H1 (cell line): ENCODE results near the gene MCM8. TPM values are rescaled to one million over a fixed set of nuclear protein-coding genes. Genes with fewer than 3 reads are reported as not detected.
A peak's percentile ranks its signal among the peaks of the same experiment; 100 is the strongest.

Source experiments
- CTCF ChIA-PET: fragments of 300-600 bp; sonication (Branson Sonifier 250); formaldehyde crosslinking; loops from one replicate; lab custom pipeline; 2021; ENCODE audit not compliant: partially characterized antibody; lab: Charles Lee
- POLR2A ChIA-PET: fragments of 300-600 bp; sonication (Branson Sonifier 250); formaldehyde crosslinking; loops from one replicate; lab custom pipeline; 2021; ENCODE audit warnings: inconsistent platforms; ENCODE audit not compliant: partially characterized antibody; lab: Charles Lee
- DNase-seq, 2 experiments: peaks; one replicate each; pipeline versions ENCODE4 v3.0.0 to v3.0.0-alpha.2; 2010 to 2022; ENCODE audit warnings: low spot score in 2 of 2, low read depth in 1 of 2, mixed read lengths in 1 of 2
- FAIRE-seq: peaks from 2 replicates; lab custom pipeline; 2011; peaks lifted over from hg19 to GRCh38; lab: Jason Lieb, UNC
- H2AFZ ChIP-seq: 2 replicates; pipeline ENCODE4 v1.8.1; 2012; ENCODE audit warnings: low read length, inconsistent platforms
- H2AK5ac ChIP-seq: 2 replicates; pipeline ENCODE4 v1.6.1; 2013; ENCODE audit warnings: low read depth, low read length
- H2BK120ac ChIP-seq: replicated peaks from 2 replicates; pipeline ENCODE3; 2013; ENCODE audit warnings: low read depth, low read length, inconsistent platforms
- H2BK12ac ChIP-seq: 2 replicates; pipeline ENCODE4 v1.6.1; 2013; ENCODE audit warnings: low read depth, low read length
- H2BK15ac ChIP-seq: 2 replicates; pipeline ENCODE4 v1.6.1; 2013; ENCODE audit warnings: low read length
- H2BK20ac ChIP-seq: 2 replicates; pipeline ENCODE4 v1.6.1; 2013; ENCODE audit warnings: low read length
- H2BK5ac ChIP-seq: 2 replicates; pipeline ENCODE4 v1.6.1; 2013; ENCODE audit warnings: low read depth, low read length
- H3K14ac ChIP-seq: 2 replicates; pipeline ENCODE4 v1.6.1; 2013; ENCODE audit warnings: inconsistent platforms; ENCODE audit not compliant: insufficient read length
- H3K18ac ChIP-seq: 2 replicates; pipeline ENCODE4 v1.6.1; 2013; ENCODE audit warnings: low read length; ENCODE audit errors: extremely low read depth
- H3K23ac ChIP-seq: 2 replicates; pipeline ENCODE4 v1.6.1; 2013; ENCODE audit warnings: inconsistent platforms; ENCODE audit not compliant: insufficient read length
- H3K23me2 ChIP-seq: 2 replicates; pipeline ENCODE4 v1.6.1; 2013; ENCODE audit warnings: low read depth, low read length
- H3K27ac ChIP-seq: 2 replicates; pipeline ENCODE4 v1.6.1; 2011; ENCODE audit warnings: low read depth, low read length, inconsistent platforms
- H3K27me3 ChIP-seq, 4 experiments: replicated peaks in 1 of 4; 1 replicate in 1 of 4; 2 replicates in 3 of 4; pipeline versions ENCODE4 v1.6.1 to v1.8.1; 2011 to 2013; ENCODE audit warnings: low read length in 3 of 4, mild to moderate bottlenecking in 3 of 4, inconsistent platforms in 2 of 4, mixed read lengths in 2 of 4, moderate library complexity in 1 of 4; ENCODE audit not compliant: control insufficient read depth in 3 of 4, insufficient read depth in 3 of 4; ENCODE audit errors: extremely low read depth in 1 of 4
- H3K36me3 ChIP-seq, 4 experiments: 2 replicates each; pipeline versions ENCODE4 v1.6.1 to v1.8.1; 2011 to 2013; ENCODE audit warnings: mild to moderate bottlenecking in 4 of 4, low read length in 3 of 4, moderate library complexity in 2 of 4, control low read depth in 1 of 4, inconsistent platforms in 1 of 4; ENCODE audit not compliant: insufficient read depth in 4 of 4, control insufficient read depth in 2 of 4
- H3K4ac ChIP-seq: replicated peaks from 2 replicates; pipeline ENCODE3; 2013; ENCODE audit warnings: low read length, low read depth, mixed read lengths, inconsistent platforms; ENCODE audit not compliant: insufficient read length
- H3K4me1 ChIP-seq, 4 experiments: replicated peaks in 1 of 4; 1 replicate in 1 of 4; 2 replicates in 3 of 4; pipeline versions ENCODE4 v1.6.1 to v1.8.1; 2011 to 2013; ENCODE audit warnings: low read length in 3 of 4, inconsistent platforms in 2 of 4, mixed read lengths in 1 of 4; ENCODE audit not compliant: insufficient read depth in 4 of 4, control insufficient read depth in 3 of 4
- H3K4me2 ChIP-seq, 2 experiments: 2 replicates each; pipeline versions ENCODE4 v1.6.1 to v1.8.1; 2011 to 2013; ENCODE audit warnings: low read depth in 2 of 2, low read length in 2 of 2, control low read depth in 1 of 2, inconsistent platforms in 1 of 2, mild to moderate bottlenecking in 1 of 2; ENCODE audit not compliant: insufficient read depth in 1 of 2
- H3K4me3 ChIP-seq, 4 experiments: fragments of 200-600, 300-600 bp in 1 of 4; sonication (generic), shearing (Covaris generic), sonication (Bioruptor Twin) in 1 of 4; 2 replicates each; pipeline versions ENCODE4 v1.5.1 to v1.8.1; 2011 to 2016; ENCODE audit warnings: low read length in 4 of 4, low read depth in 3 of 4, control low read depth in 2 of 4, inconsistent platforms in 2 of 4, mild to moderate bottlenecking in 2 of 4, mixed read lengths in 1 of 4, moderate library complexity in 1 of 4; ENCODE audit not compliant: insufficient read depth in 2 of 4; ENCODE audit errors: extremely low read depth in 1 of 4
- H3K56ac ChIP-seq: replicated peaks from 2 replicates; pipeline ENCODE3; 2013; ENCODE audit warnings: low read depth, mild to moderate bottlenecking, mixed read lengths, low read length, inconsistent platforms; ENCODE audit not compliant: insufficient read length
- H3K79me1 ChIP-seq: 2 replicates; pipeline ENCODE4 v1.6.1; 2013; ENCODE audit warnings: low read depth, low read length, control low read depth
- H3K79me2 ChIP-seq, 2 experiments: 2 replicates each; pipeline versions ENCODE4 v1.6.1 to v1.8.1; 2012 to 2013; ENCODE audit warnings: low read length in 2 of 2, mild to moderate bottlenecking in 2 of 2, inconsistent platforms in 1 of 2; ENCODE audit not compliant: insufficient read depth in 2 of 2, control insufficient read depth in 1 of 2
- H3K9ac ChIP-seq, 4 experiments: replicated peaks in 1 of 4; 1 replicate in 1 of 4; 2 replicates in 3 of 4; pipeline versions ENCODE4 v1.6.1 to v1.8.1; 2011 to 2013; ENCODE audit warnings: low read depth in 3 of 4, low read length in 3 of 4, control low read depth in 2 of 4, mild to moderate bottlenecking in 2 of 4, moderate library complexity in 2 of 4, inconsistent platforms in 1 of 4; ENCODE audit errors: extremely low read depth in 1 of 4
- H3K9me3 ChIP-seq, 2 experiments: 2 replicates each; pipeline versions ENCODE4 v1.6.1 to v1.8.1; 2012 to 2013; ENCODE audit warnings: mild to moderate bottlenecking in 2 of 2, moderate library complexity in 2 of 2, control low read depth in 1 of 2, inconsistent platforms in 1 of 2, low read depth in 1 of 2, low read length in 1 of 2, mixed read lengths in 1 of 2; ENCODE audit not compliant: insufficient read depth in 2 of 2
- H4K20me1 ChIP-seq, 2 experiments: replicated peaks in 1 of 2; 2 replicates each; pipeline versions ENCODE3 to v1.8.1; 2011 to 2013; ENCODE audit warnings: inconsistent platforms in 2 of 2, low read length in 2 of 2, mild to moderate bottlenecking in 1 of 2; ENCODE audit not compliant: insufficient read depth in 2 of 2, control insufficient read depth in 1 of 2
- H4K5ac ChIP-seq: 2 replicates; pipeline ENCODE4 v1.6.1; 2013; ENCODE audit warnings: low read length, low read depth, mixed read lengths, inconsistent platforms; ENCODE audit not compliant: insufficient read length
- H4K8ac ChIP-seq: 2 replicates; pipeline ENCODE4 v1.8.0; 2013; ENCODE audit warnings: mild to moderate bottlenecking, moderate library complexity, low read length, inconsistent platforms; ENCODE audit not compliant: insufficient read depth; ENCODE audit errors: extremely low read depth
- H4K91ac ChIP-seq: replicated peaks from 2 replicates; pipeline ENCODE3; 2013; ENCODE audit warnings: low read length, mixed read lengths, inconsistent platforms; ENCODE audit not compliant: insufficient read length
- SIN3A ChIP-seq, 2 experiments: IDR thresholded peaks in 1 of 2; conservative IDR thresholded peaks in 1 of 2; 2 replicates each; pipeline ENCODE4 v1.6.1; 2011 to 2012; ENCODE audit warnings: low read length in 2 of 2, improper control_type of control experiment in 1 of 2, low read depth in 1 of 2, mild to moderate bottlenecking in 1 of 2
- SIX5 ChIP-seq: IDR thresholded peaks from 2 replicates; pipeline ENCODE4 v1.6.1; 2011; ENCODE audit warnings: mild to moderate bottlenecking, low read depth, low read length
- SRF ChIP-seq: IDR thresholded peaks from 2 replicates; pipeline ENCODE4 v1.6.1; 2011; ENCODE audit warnings: mild to moderate bottlenecking, low read depth, low read length, moderate library complexity
- YY1 ChIP-seq: IDR thresholded peaks from 2 replicates; pipeline ENCODE4 v1.6.1; 2011; ENCODE audit warnings: low read depth, mild to moderate bottlenecking, low read length
- WGBS, 2 experiments: shearing (Covaris generic) in 1 of 2; methylation state at CpG; one replicate each; pipeline versions ENCODE4 v1.1.6 to v1.1.7; 2013 to 2015; ENCODE audit warnings: low lambda C conversion rate in 2 of 2, mixed read lengths in 2 of 2, inconsistent platforms in 1 of 2, low coverage in 1 of 2, missing lambda C conversion rate in 1 of 2; ENCODE audit not compliant: insufficient replicate concordance in 2 of 2, insufficient coverage in 1 of 2, insufficient read length in 1 of 2; ENCODE audit errors: extremely low coverage in 1 of 2, missing lambda C conversion rate in 1 of 2; 5-methylcytosine and 5-hydroxymethylcytosine counted together
- polyA plus RNA-seq, 7 experiments: library from polyadenylated mRNA; depleted of rRNA in 3 of 7; stranded (reverse) in 5 of 7; unstranded in 2 of 7; fragments of >200 nt in 5 of 7; fragments of 200-250 nt in 2 of 7; gene quantifications; 1 replicate in 5 of 7; 2 replicates in 1 of 7; 4 replicates in 1 of 7; pipeline versions ENCODE4 v1.2.1 to v1.2.3, GENCODE V29; 2011 to 2013; ENCODE audit warnings: missing spikeins in 2 of 7, mixed read lengths in 2 of 7
- total RNA-seq: library from RNA; stranded (reverse); fragmentation: NEBNext Ultra II Directional; extraction: Animal tissue kit (Norgen Biotek cat#: 25700); gene quantifications from 2 replicates; pipeline ENCODE4 v1.2.1, GENCODE V29; 2021

MCM8 gene
- total and polyA plus RNA-seq, 2 of the 8 experiments (the other 6 are each of a cell fraction or from before 2014, with no cell fraction given): 7.1 to 31.9 TPM

DNA sequence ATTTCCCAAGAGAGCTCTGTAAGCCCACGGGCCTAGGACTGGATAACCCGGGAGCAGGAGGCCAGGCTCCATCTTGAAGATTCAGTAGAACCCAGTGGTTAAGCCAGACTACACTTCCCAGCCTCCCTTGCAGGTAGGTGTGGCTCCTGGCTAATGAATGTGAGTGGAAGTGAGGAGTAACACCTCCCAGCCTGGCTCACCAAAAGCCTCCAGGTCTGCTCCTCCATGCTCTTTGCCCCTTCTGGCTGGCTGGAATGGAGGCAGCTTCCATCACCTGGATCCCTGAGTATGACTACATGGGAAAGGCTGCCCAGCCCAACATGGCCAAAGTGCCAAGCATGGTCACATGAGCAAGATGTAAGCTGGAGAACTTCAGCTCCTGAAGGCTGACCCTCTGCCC is 93.7 kb downstream of the MCM8 start:
- no peak overlapping the region for H2BK5ac ChIP-seq
- no peaks in the 10 kb centered on the region for H4K20me1 ChIP-seq
- no peak overlapping the region for H2BK120ac ChIP-seq
- H3K23ac ChIP-seq: no peak overlapping the region
- DNase-seq (no peak), FAIRE-seq (no peak)
- ChIA-PET CTCF (interaction anchor here (1.8 kb wide), 2 partner anchors 11 to 30 kb away, joined by 6 to 10 read pairs; no protein-coding TSS in a partner anchor), POLR2A (interaction anchor here (2.3 kb wide), 1 partner anchor 10 kb away, joined by 8 read pairs; no protein-coding TSS in a partner anchor)
- H2BK12ac ChIP-seq: no peak overlapping the region
- H3K9me3 ChIP-seq: no peaks in the 10 kb centered on the region
- peak overlapping the region; percentile 20; the same call in 1 of the 2 replicates for H4K8ac ChIP-seq
- H2AK5ac ChIP-seq: no peak overlapping the region
- no peak overlapping the region for H3K14ac ChIP-seq
- H2AFZ ChIP-seq: 0 out of 2 replicates have a peak overlapping the region, but pooled peaks have one; percentile 9
- peaks cover 0 to 2% (median under 1%) of the 10 kb centered on the region in 4 experiments; a peak in 2 of 7 replicates for H3K27me3 ChIP-seq
- WGBS, 2 experiments: 96% methylated on average over 2 of the region's 2 CpGs; no CpG with 5 or more reads in 1 of the 2 experiments
- H2BK15ac ChIP-seq: no peak overlapping the region
- no peak overlapping the region for H3K4me3 ChIP-seq
- H3K27ac ChIP-seq: no peak overlapping the region
- H3K36me3 ChIP-seq: peaks cover 0 to 10% (median 6%) of the 10 kb centered on the region in 4 experiments; a peak in 5 of 8 replicates
- TF ChIP-seq SIN3A (conservative IDR thresholded peaks at IDR 0.05 in 1 of 2, IDR thresholded peaks at IDR 0.05 in 1 of 2; ENCODE audit: low read depth in 1 of 2, low read length in 2 of 2) (no peak), SIX5 (peak; percentile 35), YY1 (peak; percentile 44; the same call in 1 of the 2 replicates), SRF (no peak)
- no peak overlapping the region for H3K9ac ChIP-seq
- no peak overlapping the region for H3K18ac ChIP-seq
- no peaks in the 10 kb centered on the region for H3K79me1 ChIP-seq
- no peaks in the 10 kb centered on the region for H3K4me1 ChIP-seq
- H2BK20ac ChIP-seq: no peak overlapping the region
- no peak overlapping the region for H4K91ac ChIP-seq
- H3K4ac ChIP-seq: no peak overlapping the region
- no peak overlapping the region for H3K56ac ChIP-seq
- H3K23me2 ChIP-seq: no peaks in the 10 kb centered on the region
- H3K79me2 ChIP-seq: no peaks in the 10 kb centered on the region
- peak overlapping the region; percentile 18 for H4K5ac ChIP-seq
- no peak overlapping the region for H3K4me2 ChIP-seq
